Measurements from ENCODE around the gene CYP19A1. TPM values are rescaled to one million over a fixed set of nuclear protein-coding genes. Genes with fewer than 3 reads are reported as not detected.

CYP19A1 gene
- total and polyA plus RNA-seq, 9 of the 15 experiments (the other 6 are each of a cell fraction or from before 2014, with no cell fraction given): 0.16 to 0.63 (median 0.47) TPM; not detected in 3

DNA sequence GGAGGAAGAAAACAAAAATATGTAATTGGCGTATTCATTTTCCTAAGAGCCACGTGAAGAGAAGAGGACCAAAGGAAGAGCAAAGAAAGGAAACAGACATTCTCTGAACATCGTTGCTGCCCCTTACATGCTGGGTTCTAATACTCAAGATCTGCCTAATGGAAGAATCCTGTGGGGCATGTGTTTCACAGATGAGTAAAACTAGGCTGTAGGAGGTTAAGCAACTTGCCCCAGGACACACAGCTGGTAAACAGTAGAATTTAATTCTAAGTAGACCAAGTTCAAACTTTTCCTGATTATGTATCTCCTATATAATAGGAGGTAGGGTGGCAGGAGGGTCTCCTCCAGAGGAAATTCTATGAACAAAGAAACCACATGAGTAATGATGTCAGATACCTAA is 137.6 kb downstream of the CYP19A1 start:
- FAIRE-seq: no peak
- TF ChIP-seq ZBTB17 (CRISPR knock-in tag; IDR thresholded peaks at IDR 0.05) (no peak), CBFA2T3 (IDR thresholded peaks at IDR 0.05) (no peak), ZNF318 (IDR thresholded peaks at IDR 0.05; ENCODE audit: borderline replicate concordance in 1 of 2, low read depth in 1 of 2) (no peak), CCAR2 (IDR thresholded peaks at IDR 0.05; ENCODE audit: low read depth, low read length) (no peak), ETS2 (tag; IDR thresholded peaks at IDR 0.05; ENCODE audit: borderline replicate concordance, poor library complexity, severe bottlenecking) (no peak), SP1 (CRISPR knock-in tag; IDR thresholded peaks at IDR 0.05) (no peak), CHD1 (IDR thresholded peaks at IDR 0.05; ENCODE audit: low read length) (no peak), TCF7 (IDR thresholded peaks at IDR 0.05; ENCODE audit: borderline replicate concordance) (no peak)
- TF ChIP-seq, protein P1, sequence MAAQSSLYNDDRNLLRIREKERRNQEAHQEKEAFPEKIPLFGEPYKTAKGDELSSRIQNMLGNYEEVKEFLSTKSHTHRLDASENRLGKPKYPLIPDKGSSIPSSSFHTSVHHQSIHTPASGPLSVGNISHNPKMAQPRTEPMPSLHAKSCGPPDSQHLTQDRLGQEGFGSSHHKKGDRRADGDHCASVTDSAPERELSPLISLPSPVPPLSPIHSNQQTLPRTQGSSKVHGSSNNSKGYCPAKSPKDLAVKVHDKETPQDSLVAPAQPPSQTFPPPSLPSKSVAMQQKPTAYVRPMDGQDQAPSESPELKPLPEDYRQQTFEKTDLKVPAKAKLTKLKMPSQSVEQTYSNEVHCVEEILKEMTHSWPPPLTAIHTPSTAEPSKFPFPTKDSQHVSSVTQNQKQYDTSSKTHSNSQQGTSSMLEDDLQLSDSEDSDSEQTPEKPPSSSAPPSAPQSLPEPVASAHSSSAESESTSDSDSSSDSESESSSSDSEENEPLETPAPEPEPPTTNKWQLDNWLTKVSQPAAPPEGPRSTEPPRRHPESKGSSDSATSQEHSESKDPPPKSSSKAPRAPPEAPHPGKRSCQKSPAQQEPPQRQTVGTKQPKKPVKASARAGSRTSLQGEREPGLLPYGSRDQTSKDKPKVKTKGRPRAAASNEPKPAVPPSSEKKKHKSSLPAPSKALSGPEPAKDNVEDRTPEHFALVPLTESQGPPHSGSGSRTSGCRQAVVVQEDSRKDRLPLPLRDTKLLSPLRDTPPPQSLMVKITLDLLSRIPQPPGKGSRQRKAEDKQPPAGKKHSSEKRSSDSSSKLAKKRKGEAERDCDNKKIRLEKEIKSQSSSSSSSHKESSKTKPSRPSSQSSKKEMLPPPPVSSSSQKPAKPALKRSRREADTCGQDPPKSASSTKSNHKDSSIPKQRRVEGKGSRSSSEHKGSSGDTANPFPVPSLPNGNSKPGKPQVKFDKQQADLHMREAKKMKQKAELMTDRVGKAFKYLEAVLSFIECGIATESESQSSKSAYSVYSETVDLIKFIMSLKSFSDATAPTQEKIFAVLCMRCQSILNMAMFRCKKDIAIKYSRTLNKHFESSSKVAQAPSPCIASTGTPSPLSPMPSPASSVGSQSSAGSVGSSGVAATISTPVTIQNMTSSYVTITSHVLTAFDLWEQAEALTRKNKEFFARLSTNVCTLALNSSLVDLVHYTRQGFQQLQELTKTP (IDR thresholded peaks at IDR 0.05; ENCODE audit: low read depth in 1 of 2, partially characterized antibody in 2 of 2): no peak

More for the DNA sequence above, 137.6 kb downstream of the CYP19A1 start:
- ChIA-PET POLR2A (interaction anchor here (0.6 kb wide), 1 partner anchor 68 kb away, joined by 3 read pairs; no protein-coding TSS in a partner anchor), CTCF (ENCODE audit: low intra/inter-chr PET ratio) (interaction anchor here (0.8 kb wide), 1 partner anchor 28 kb away, joined by 4 read pairs; no protein-coding TSS in a partner anchor)
- H3K4me3 ChIP-seq: no peak overlapping the region
- H3K9ac ChIP-seq (ENCODE audit: insufficient read depth in 1 of 2, low read depth in 2 of 2, low read length in 2 of 2): no peak overlapping the region
- H3K4me2 ChIP-seq (ENCODE audit: insufficient read depth, low read length): no peak overlapping the region
- peaks cover 10% of the 10 kb centered on the region for H4K20me1 ChIP-seq (replicated peaks; ENCODE audit: control insufficient read depth, insufficient read depth, low read length)
- no TSS peak for BruUV-seq (replicated peaks)
- H3K27me3 ChIP-seq (ENCODE audit: control insufficient read depth in 2 of 2, insufficient read depth in 2 of 2, low read length in 2 of 2): peaks cover 27 to 35% of the 10 kb centered on the region in 2 experiments
- 16% methylated on average over 3 of the region's 3 CpGs for WGBS (ENCODE audit: insufficient coverage, low coverage, missing lambda C conversion rate)
- ATAC-seq (no peak), DNase-seq (ENCODE audit: extremely low read depth in 1 of 4, low spot score in 3 of 4) (no peak)
- no peak overlapping the region for H3K27ac ChIP-seq (ENCODE audit: extremely low read depth, low read depth, low read length)
- no peaks in the 10 kb centered on the region for H3K36me3 ChIP-seq (ENCODE audit: control insufficient read depth, insufficient read depth, low read length)
- no peaks in the 10 kb centered on the region for H3K9me3 ChIP-seq (replicated peaks; ENCODE audit: control insufficient read depth, insufficient read depth, low read depth, low read length)
- no peaks in the 10 kb centered on the region; a peak in 1 of 5 replicates for H3K4me1 ChIP-seq (replicated peaks in 1 of 2; ENCODE audit: control insufficient read depth in 2 of 2, insufficient read depth in 2 of 2, low read length in 2 of 2)
- intact Hi-C loops (cut with micrococcal nuclease) (no loop called here), in situ Hi-C loops (cut with MboI) (no loop called here)
- no peaks in the 10 kb centered on the region for H3K79me2 ChIP-seq (ENCODE audit: control insufficient read depth, insufficient read depth, low read length)
- no peaks in the 10 kb centered on the region for H3K9me1 ChIP-seq (ENCODE audit: control insufficient read depth, insufficient read depth, low read length)
- H2AFZ ChIP-seq (ENCODE audit: low read depth, low read length): no peak overlapping the region

Measured in K562 (cell line).